MM.1S (cell line): Measurements from ENCODE around the gene TIMD4.
A peak's percentile ranks its signal among the peaks of the same experiment; 100 is the strongest.
"Not testable (repeated sequence)": the region's sequence is repeated elsewhere in the genome, so short reads cannot be mapped to it uniquely, and the experiment has no call there.

Experiments used
- DNase-seq: peaks from one replicate; pipeline ENCODE4 v3.0.0-alpha.2; 2015
- H2AFZ ChIP-seq: fragments of 300-600 bp; sonication (generic); 2 replicates; pipeline ENCODE4 v1.6.0; 2016; ENCODE audit warnings: antibody characterized with exemption, low read length
- H3F3A ChIP-seq: fragments of 300-600 bp; sonication (generic); 2 replicates; pipeline ENCODE4 v1.6.1; 2016; ENCODE audit warnings: mild to moderate bottlenecking, antibody characterized with exemption, low read length, moderate library complexity, mixed read lengths; ENCODE audit not compliant: insufficient read depth
- H3K27ac ChIP-seq: fragments of 300-600 bp; sonication (generic); 2 replicates; pipeline ENCODE4 v1.5.1; 2016; ENCODE audit warnings: mild to moderate bottlenecking, low read length
- H3K27me3 ChIP-seq: fragments of 300-600 bp; sonication (generic); replicated peaks from 2 replicates; pipeline ENCODE4 v1.6.0; 2016; ENCODE audit warnings: low read length; ENCODE audit not compliant: insufficient read depth
- H3K36me3 ChIP-seq: fragments of 300-600 bp; sonication (generic); replicated peaks from 2 replicates; pipeline ENCODE4 v1.6.1; 2016; ENCODE audit warnings: mild to moderate bottlenecking, low read length, mixed read lengths; ENCODE audit not compliant: insufficient read depth
- H3K4me1 ChIP-seq: fragments of 300-600 bp; sonication (generic); 2 replicates; pipeline ENCODE4 v1.6.1; 2016; ENCODE audit warnings: low read length, mixed read lengths
- H3K4me2 ChIP-seq: fragments of 300-600 bp; sonication (generic); 2 replicates; pipeline ENCODE4 v1.6.0; 2016; ENCODE audit warnings: low read depth, low read length
- H3K4me3 ChIP-seq: fragments of 300-600 bp; sonication (generic); 2 replicates; pipeline ENCODE4 v1.5.1; 2016; ENCODE audit warnings: low read length, mixed read lengths
- H3K79me2 ChIP-seq: fragments of 300-600 bp; sonication (generic); 2 replicates; pipeline ENCODE4 v1.6.1; 2016; ENCODE audit warnings: mixed run types, low read length, mixed read lengths
- H3K9ac ChIP-seq: fragments of 300-600 bp; sonication (generic); 2 replicates; pipeline ENCODE4 v1.6.1; 2016; ENCODE audit warnings: low read length, mixed read lengths
- H3K9me2 ChIP-seq: fragments of 300-600 bp; sonication (generic); replicated peaks from 2 replicates; pipeline ENCODE4 v1.6.1; 2016; ENCODE audit warnings: mild to moderate bottlenecking, low read length, mixed read lengths; ENCODE audit not compliant: insufficient read depth
- H3K9me3 ChIP-seq: fragments of 300-600 bp; sonication (generic); replicated peaks from 2 replicates; pipeline ENCODE4 v1.6.1; 2016; ENCODE audit warnings: mild to moderate bottlenecking, low read length, mixed read lengths; ENCODE audit not compliant: insufficient read depth
- H4K20me1 ChIP-seq: fragments of 300-600 bp; sonication (generic); 2 replicates; pipeline ENCODE4 v1.6.1; 2016; ENCODE audit warnings: mild to moderate bottlenecking, low read length, moderate library complexity, mixed read lengths; ENCODE audit not compliant: insufficient read depth
- CTCF ChIP-seq: fragments of 300-600 bp; sonication (generic); IDR thresholded peaks from 2 replicates; pipeline ENCODE4 v1.5.1; 2016; ENCODE audit warnings: antibody characterized with exemption, low read length, mixed read lengths
- EZH2 ChIP-seq: fragments of 300-600 bp; sonication (generic); optimal IDR thresholded peaks from 2 replicates; pipeline ENCODE3; 2017; ENCODE audit warnings: low read depth, mild to moderate bottlenecking, antibody characterized with exemption, low read length, mixed read lengths
- EZH2phosphoT487 ChIP-seq: fragments of 300-600 bp; sonication (generic); IDR thresholded peaks from 2 replicates; pipeline ENCODE4 v1.6.1; 2018; ENCODE audit warnings: antibody characterized with exemption, low read length

Gene TIMD4

GRCh38 chr5:156947925-156948324 is 15.1 kb downstream of the TIMD4 start:
- H3F3A ChIP-seq: no peaks in the 10 kb centered on the region
- H3K27me3 ChIP-seq: no peaks in the 10 kb centered on the region
- H3K79me2 ChIP-seq: no peaks in the 10 kb centered on the region
- H3K9ac ChIP-seq: no peak overlapping the region
- H3K9me3 ChIP-seq: no peaks in the 10 kb centered on the region
- no peaks in the 10 kb centered on the region for H3K36me3 ChIP-seq
- H3K27ac ChIP-seq: no peak overlapping the region
- no peaks in the 10 kb centered on the region for H4K20me1 ChIP-seq
- no peak overlapping the region for H2AFZ ChIP-seq
- TF ChIP-seq EZH2phosphoT487 (no peak), EZH2 (no peak), CTCF (no peak)
- H3K4me1 ChIP-seq: peaks cover under 1% of the 10 kb centered on the region; the same call in 1 of the 2 replicates
- H3K9me2 ChIP-seq: no peaks in the 10 kb centered on the region
- no peak overlapping the region for H3K4me3 ChIP-seq
- H3K4me2 ChIP-seq: no peak overlapping the region
- DNase-seq: no peak

GRCh38 chr5:156942064-156942463 is 21.0 kb downstream of the TIMD4 start:
- peak; percentile 80 for DNase-seq
- Histone ChIP-seq H3K79me2 (no peaks in the 10 kb centered on the region), H3K27ac (no peak overlapping the region; the same call in 1 of the 2 replicates), H2AFZ (peak overlapping the region; percentile 50), H3K9me2 (no peaks in the 10 kb centered on the region), H3F3A (no peaks in the 10 kb centered on the region), H4K20me1 (no peaks in the 10 kb centered on the region), H3K4me2 (peak overlapping the region; percentile 47; the same call in 1 of the 2 replicates), H3K27me3 (no peaks in the 10 kb centered on the region), H3K9me3 (no peaks in the 10 kb centered on the region), H3K4me1 (peaks cover 17% of the 10 kb centered on the region), H3K4me3 (no peak overlapping the region), H3K36me3 (no peaks in the 10 kb centered on the region), H3K9ac (no peak overlapping the region)
- TF ChIP-seq CTCF (no peak), EZH2phosphoT487 (no peak), EZH2 (no peak)

GRCh38 chr5:156940462-156940861 is 22.6 kb downstream of the TIMD4 start:
- not testable (repeated sequence) for H3K9me3 ChIP-seq, H3K9ac ChIP-seq, H3K27ac ChIP-seq, H3K27me3 ChIP-seq, H3K4me2 ChIP-seq, H2AFZ ChIP-seq, H3K36me3 ChIP-seq, H3F3A ChIP-seq, H3K9me2 ChIP-seq, DNase-seq, H3K79me2 ChIP-seq, H3K4me3 ChIP-seq, H4K20me1 ChIP-seq
- H3K4me1 ChIP-seq: peaks cover 17% of the 10 kb centered on the region

- Histone ChIP-seq H3K36me3 (no peaks in the 10 kb centered on the region), H3K4me2 (no peak overlapping the region), H3K4me3 (no peak overlapping the region), H2AFZ (no peak overlapping the region), H3K27ac (no peak overlapping the region), H3F3A (peaks cover 20% of the 10 kb centered on the region), H3K9ac (no peak overlapping the region), H3K4me1 (peaks cover 30% of the 10 kb centered on the region), H3K9me2 (no peaks in the 10 kb centered on the region), H3K27me3 (no peaks in the 10 kb centered on the region), H4K20me1 (no peaks in the 10 kb centered on the region), H3K79me2 (no peaks in the 10 kb centered on the region), H3K9me3 (no peaks in the 10 kb centered on the region)
- DNase-seq: no peak
- no peak for TF ChIP-seq EZH2phosphoT487
- no peak for TF ChIP-seq CTCF
- TF ChIP-seq EZH2: no peak
Observed at GRCh38 chr5:156936972-156937371, 26.1 kb downstream of the TIMD4 start.
